Thoracic aorta (tissue), 2 donors: ENCODE results near the gene FUZ. TPM values are rescaled to one million over a fixed set of nuclear protein-coding genes. Genes with fewer than 3 reads are reported as not detected.

Source experiments
- ATAC-seq: fragments of 150-250 bp; one replicate; pipeline ENCODE4 v1.8.0; 2017; ENCODE audit warnings: low read depth; ENCODE audit not compliant: insufficient number of reproducible peaks, low FRiP score
- DNase-seq: peaks from one replicate; pipeline ENCODE4 v3.0.0-alpha.2; 2020; ENCODE audit warnings: low spot score
- H3K27ac ChIP-seq, 2 donors: fragments of 200-600 bp; sonication (generic); 1 replicate in 1 of 2; 2 replicates in 1 of 2; pipeline ENCODE4 v1.5.1; 2016; ENCODE audit warnings: mild to moderate bottlenecking in 2 of 2, moderate library complexity in 2 of 2
- H3K27me3 ChIP-seq: fragments of 200-600 bp; sonication (generic); replicated peaks from 2 replicates; pipeline ENCODE4 v1.6.0; 2016; ENCODE audit warnings: mild to moderate bottlenecking; ENCODE audit not compliant: insufficient read depth
- H3K36me3 ChIP-seq: fragments of 200-600 bp; sonication (generic); one replicate; pipeline ENCODE4 v1.5.1; 2016
- H3K4me1 ChIP-seq, 2 donors: fragments of 200-600 bp; sonication (generic); 1 replicate in 1 of 2; 2 replicates in 1 of 2; pipeline versions ENCODE4 v1.5.1 to v1.6.0; 2016; ENCODE audit warnings: low read depth in 2 of 2, mild to moderate bottlenecking in 1 of 2; ENCODE audit not compliant: control insufficient read depth in 1 of 2
- H3K4me3 ChIP-seq: fragments of 200-600 bp; sonication (generic); 2 replicates; pipeline ENCODE4 v1.5.1; 2016; ENCODE audit warnings: mild to moderate bottlenecking
- H3K9me3 ChIP-seq: fragments of 200-600 bp; sonication (generic); 2 replicates; pipeline ENCODE4 v1.5.1; 2016
- total RNA-seq, 2 donors: library from RNA; depleted of rRNA; stranded (reverse); fragments of >200 nt; gene quantifications; one replicate each; pipeline versions ENCODE4 v1.1.0 to v1.2.3, GENCODE V29; 2016
- TF ChIP-seq, protein P1 (sequence below): fragments of 200-600 bp; sonication (generic); IDR thresholded peaks from one replicate; pipeline ENCODE4 v1.5.1; 2019; ENCODE audit warnings: antibody characterized with exemption

Gene FUZ, protein sequence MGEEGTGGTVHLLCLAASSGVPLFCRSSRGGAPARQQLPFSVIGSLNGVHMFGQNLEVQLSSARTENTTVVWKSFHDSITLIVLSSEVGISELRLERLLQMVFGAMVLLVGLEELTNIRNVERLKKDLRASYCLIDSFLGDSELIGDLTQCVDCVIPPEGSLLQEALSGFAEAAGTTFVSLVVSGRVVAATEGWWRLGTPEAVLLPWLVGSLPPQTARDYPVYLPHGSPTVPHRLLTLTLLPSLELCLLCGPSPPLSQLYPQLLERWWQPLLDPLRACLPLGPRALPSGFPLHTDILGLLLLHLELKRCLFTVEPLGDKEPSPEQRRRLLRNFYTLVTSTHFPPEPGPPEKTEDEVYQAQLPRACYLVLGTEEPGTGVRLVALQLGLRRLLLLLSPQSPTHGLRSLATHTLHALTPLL
- 10 to 100 TPM; 23.6 to 27.3 TPM for total RNA-seq

DNA sequence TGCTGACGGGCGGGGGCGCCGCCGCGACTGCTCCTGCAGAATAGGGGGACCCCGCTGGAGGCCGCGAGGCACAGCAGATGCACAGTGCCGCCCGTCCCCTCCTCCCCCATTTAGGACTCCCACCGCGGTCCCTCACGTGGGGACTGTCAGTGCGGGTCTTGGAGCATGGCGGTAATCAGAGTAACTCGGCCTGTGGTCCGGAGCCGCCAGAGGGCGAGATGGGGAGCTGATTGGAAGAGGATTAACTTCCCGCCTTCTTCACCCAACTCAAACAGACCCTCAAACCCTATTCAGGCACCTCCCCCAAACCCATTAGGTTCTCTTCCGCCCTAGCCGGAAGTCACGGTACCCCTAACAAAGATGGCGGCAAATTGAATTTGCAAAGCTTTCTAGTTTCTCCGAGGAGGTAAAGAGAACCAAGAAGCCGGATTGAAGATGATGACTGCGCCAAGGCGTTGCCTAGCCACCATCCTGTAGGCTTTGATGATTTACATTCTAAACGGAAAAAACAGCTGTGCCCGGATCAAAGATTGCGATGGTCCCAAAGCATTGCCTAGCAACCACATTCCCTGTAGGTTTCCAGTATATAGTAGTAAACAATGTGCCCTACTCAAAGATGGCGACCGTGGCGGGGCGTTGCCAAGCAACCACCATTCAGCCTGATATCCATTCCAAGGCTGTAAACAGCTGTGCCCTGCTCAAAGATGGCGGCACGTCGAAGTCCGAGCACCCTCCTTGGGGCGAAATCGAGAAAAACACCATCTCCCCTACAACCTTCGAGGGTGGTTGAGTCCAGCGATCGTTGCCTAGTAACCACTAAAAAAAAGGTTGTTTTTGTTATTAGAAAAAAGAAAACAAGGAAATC lies at the start of gene FUZ:
Gene FUZ (minus strand): TSS at position 296 of the 865 bp plus-strand sequence. CDS start 186 bp downstream, at position 110.
- H3K27ac ChIP-seq = peak within 1 kb of the TSS; percentile 73 to 84
- H3K27me3 ChIP-seq = no peaks in the 10 kb centered on the region
- no peaks in the 10 kb centered on the region for H3K36me3 ChIP-seq
- DNase-seq (peak; percentile 91), ATAC-seq (peak; percentile 49)
- H3K4me3 ChIP-seq = peak within 1 kb of the TSS; percentile 83
- H3K9me3 ChIP-seq = no peaks in the 10 kb centered on the region
- H3K4me1 ChIP-seq = peaks cover 18 to 33% of the 10 kb centered on the region in 2 donors
- TF ChIP-seq, protein P1, sequence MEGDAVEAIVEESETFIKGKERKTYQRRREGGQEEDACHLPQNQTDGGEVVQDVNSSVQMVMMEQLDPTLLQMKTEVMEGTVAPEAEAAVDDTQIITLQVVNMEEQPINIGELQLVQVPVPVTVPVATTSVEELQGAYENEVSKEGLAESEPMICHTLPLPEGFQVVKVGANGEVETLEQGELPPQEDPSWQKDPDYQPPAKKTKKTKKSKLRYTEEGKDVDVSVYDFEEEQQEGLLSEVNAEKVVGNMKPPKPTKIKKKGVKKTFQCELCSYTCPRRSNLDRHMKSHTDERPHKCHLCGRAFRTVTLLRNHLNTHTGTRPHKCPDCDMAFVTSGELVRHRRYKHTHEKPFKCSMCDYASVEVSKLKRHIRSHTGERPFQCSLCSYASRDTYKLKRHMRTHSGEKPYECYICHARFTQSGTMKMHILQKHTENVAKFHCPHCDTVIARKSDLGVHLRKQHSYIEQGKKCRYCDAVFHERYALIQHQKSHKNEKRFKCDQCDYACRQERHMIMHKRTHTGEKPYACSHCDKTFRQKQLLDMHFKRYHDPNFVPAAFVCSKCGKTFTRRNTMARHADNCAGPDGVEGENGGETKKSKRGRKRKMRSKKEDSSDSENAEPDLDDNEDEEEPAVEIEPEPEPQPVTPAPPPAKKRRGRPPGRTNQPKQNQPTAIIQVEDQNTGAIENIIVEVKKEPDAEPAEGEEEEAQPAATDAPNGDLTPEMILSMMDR = no peak

DNA sequence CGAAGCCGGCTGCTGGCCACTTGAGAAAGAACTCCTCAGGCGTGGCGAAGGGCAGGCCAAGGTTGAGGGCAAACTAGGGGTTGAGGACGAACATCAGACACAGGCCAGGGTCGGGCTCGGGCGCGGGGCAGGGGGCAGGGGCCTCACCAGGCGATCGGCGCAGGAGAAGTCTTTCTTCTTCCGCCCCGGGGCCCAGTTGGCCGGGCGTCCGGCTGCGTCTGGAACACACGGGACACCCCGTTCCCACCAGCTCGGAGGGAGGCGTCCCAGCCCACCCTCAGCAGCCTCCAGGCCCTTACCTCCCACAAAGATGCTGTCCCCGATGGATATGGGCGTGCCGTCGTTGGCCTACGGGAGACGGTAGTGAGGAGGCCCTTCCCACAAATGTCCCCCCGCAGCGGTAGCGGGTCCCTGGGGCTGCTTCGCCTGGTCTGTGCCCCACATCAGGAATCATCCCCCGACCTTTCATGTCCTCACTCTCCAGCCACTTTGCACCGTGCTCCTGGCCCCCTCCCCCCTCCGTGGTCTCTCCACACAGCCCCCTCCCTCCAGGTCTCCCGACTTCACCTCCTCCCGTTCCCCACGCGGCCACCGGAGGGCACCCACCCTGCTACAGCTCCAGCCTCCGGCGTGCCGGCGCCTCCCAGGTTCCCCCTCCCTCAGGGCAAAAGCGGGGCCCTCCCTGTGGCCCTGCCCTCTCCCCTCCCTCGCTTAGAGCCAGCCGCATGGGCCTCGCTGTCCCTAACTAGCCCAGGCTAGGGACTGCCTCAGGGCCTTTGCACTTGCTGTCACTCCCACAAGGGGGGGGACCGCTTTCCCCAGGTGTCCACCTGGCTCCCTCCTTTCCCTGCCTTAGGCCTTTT lies 49.5 kb upstream of the FUZ start:
- DNase-seq = no peak
- Histone ChIP-seq H3K36me3 (peaks cover 41% of the 10 kb centered on the region), H3K9me3 (no peaks in the 10 kb centered on the region), H3K27me3 (no peaks in the 10 kb centered on the region), H3K4me1 (peaks cover 10 to 22% of the 10 kb centered on the region in 2 donors), H3K4me3 (no peak overlapping the region), H3K27ac (no peak overlapping the region)
- no peak for ATAC-seq
- TF ChIP-seq, protein P1 = no peak

DNA sequence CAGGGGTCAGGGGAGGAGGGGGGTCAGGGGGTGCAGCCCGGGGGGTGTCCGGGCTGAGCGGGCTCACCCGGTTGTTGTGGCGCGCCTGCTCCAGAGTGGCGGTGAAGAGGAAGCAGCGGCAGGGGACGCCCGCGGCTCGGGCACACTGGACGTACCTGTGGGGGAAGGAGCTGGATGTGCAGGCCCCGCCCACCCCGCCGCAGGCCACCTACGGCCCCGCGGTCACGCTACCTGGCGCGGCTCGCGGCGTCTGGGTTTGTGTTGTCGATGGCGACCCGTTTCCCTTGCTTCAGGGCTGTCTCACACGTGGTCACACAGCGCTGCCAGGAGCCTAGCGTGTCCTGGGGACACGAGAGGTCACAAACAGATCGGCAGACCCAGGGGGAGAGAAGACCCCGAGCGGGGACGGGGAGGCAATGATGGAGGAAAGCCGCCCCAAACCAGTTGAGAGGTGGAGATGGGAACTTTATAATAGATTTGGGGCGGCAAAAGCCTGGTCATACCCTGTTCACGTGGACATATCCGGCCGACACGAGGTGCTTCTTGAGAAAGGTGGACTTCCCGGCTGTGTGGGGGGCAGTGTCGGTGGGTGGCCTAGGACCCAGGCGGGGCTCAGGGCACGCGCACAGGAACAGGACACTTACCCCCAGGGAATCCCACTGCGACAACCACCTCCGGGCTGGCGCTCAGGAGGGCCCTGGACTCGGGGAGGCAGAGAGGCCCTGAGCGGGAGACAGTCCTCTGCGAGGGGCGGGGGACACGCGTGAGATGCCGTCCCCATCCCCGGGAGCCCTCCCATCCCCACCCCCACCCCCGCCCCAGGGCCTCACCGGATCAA lies 48.7 kb upstream of the FUZ start:
- Histone ChIP-seq H3K9me3 (no peaks in the 10 kb centered on the region), H3K36me3 (peaks cover 50% of the 10 kb centered on the region), H3K4me1 (peaks cover 9 to 20% of the 10 kb centered on the region in 2 donors), H3K4me3 (no peak overlapping the region), H3K27me3 (no peaks in the 10 kb centered on the region), H3K27ac (no peak overlapping the region)
- no peak for DNase-seq
- TF ChIP-seq, protein P1 = no peak
- no peak for ATAC-seq

DNA sequence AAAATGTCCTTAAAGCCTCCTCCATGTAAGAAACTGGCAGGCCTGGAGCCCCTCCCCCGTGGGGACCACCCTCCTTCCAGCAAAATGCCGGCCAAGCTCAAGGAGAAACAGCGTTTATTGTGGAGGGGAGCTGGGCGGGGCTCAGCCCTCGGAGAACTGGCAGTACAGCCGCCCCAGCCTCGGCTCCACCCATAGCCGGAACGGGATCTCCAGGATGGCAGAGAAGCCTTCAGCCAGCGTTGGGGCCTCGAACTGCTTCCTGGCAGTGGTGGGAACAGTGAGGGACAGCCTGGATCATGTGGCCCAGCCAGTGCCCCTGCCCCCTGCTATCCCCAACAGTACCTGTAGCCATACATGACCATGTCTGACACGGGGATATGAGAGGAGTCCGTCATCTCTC lies 48.0 kb upstream of the FUZ start:
- H3K4me1 ChIP-seq = peaks cover 3 to 13% of the 10 kb centered on the region in 2 donors
- H3K36me3 ChIP-seq = peaks cover 57% of the 10 kb centered on the region
- ATAC-seq (no peak), DNase-seq (no peak)
- no peak overlapping the region for H3K4me3 ChIP-seq
- H3K9me3 ChIP-seq = no peaks in the 10 kb centered on the region
- H3K27me3 ChIP-seq = no peaks in the 10 kb centered on the region
- H3K27ac ChIP-seq = peak overlapping the region in 1 of 2 donors; percentile 34
- TF ChIP-seq, protein P1 = no peak
